Stimulated activated CD4-positive, alpha-beta T cell treated with anti-CD3 and anti-CD28 coated beads, Interleukin-15, amount 100 ng/mL, for 48 hours (primary cell): Measurements from ENCODE around the gene SLC17A6.

Experiments used
- DNase-seq, 2 donors: peaks; one replicate each; pipeline ENCODE4 v3.0.0-alpha.2; 2020; ENCODE audit warnings: low read depth in 2 of 2

The SLC17A6 gene

DNA sequence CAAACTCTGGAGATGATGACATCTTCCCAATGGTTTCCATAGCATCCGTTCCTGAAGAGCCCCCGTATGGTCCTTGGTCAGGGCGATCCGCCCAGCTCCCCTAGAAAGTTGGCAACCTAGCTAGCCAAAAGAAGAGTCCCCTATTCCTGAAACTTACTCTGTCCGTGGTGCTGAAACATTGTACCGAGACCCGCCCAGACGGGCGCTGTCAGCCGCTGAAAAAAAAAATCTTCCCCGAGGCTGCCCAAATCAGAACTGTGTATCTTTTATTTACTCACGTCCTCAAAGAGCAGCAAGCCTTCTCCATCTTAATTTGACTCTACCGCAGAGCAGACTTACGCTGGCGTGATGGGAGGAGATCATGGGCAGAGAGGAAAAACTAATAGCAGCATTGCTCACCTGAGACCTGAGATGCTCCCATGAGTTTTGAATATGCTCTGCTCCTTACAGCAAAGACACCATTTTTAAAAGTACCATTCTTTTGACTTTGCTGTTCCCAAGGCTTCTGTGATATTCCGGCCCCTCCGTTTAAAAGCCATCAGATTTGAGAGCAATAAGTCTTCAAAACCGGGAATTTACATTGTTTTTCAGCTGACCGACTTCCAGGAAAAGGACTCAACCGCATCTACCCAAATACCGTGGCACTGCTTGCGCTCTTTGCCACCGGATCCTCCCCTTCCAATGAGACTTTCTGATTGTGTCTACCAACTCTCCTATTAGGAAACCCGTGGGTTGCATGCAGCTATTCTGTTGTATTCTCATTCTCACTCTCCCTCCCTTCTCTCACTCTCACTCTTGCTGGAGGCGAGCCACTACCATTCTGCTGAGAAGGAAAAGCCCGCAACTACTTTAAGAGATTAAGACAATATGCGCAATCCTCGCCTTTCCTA, at the start of gene SLC17A6:
TSS of gene SLC17A6 (plus strand) at position 786 of the 890 bp plus-strand sequence. CDS start 153 bp downstream, outside the sequence.
- DNase-seq: no peak

DNA sequence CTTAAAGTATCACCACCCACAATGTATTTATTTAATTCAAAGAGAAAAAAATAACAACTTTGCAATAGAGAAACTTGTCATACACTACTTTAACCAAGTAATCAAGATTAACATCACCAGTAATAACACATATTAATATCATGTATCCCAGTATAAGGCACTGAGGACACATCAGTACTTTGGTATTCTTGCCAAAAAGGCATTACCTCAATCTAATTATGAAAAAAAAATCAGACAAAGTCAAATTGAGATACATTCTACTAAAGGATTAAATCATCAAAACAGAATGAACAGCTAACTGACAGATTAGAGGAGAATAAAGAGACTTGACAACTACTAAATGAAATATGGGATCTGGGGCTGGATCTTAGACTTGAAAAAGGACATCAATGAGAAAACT, 35.8 kb upstream of the SLC17A6 start:
- DNase-seq: no peak

DNA sequence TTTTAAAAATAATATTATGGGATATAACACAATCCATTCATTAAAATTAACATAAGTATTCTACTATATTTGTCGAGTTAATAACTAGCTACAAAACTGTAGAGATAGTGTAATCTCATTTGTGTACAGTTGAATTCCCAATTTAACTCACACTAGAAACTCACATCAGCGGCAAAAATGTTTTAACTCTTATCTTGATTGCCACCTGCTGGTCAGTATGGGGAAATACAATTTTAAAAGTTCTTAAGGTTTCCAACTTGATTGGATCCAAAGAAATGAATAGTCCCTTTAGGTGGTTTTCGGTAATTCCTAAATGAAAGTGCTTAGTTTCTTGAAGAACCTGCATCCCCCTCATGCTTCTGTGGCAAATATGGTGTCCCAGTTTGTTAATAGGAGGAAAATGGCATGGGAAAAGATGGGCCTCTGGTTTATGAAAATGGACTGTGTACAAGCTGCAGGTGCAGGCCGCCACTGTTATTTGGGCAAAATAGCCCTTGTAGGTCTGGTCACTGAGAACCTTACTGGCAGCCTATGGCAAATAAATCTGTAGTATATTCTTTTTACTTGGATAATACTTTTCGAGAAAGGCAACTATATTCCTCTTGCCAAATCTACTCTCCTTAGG, 33.7 kb upstream of the SLC17A6 start:
- DNase-seq: no peak

DNA sequence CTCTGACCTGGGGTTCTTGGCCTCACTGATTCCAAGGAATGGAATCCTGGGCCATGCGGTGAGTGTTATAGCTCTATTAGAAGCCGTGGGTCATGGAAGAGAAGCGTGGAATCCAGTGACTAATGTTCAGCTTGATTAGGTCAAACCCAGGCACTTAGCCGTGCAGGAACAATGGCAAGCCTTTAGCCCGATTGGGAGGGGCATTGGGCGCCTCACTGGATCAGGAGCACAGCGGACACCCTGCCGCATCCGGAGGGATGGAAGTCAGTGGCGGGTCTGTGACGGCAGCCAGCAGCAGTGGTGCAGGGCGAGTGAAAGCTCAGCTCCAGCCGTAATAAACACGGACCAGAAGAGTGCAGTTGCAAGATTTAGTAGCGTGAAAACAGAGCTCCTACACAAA, 20.5 kb upstream of the SLC17A6 start:
- no peak for DNase-seq

DNA sequence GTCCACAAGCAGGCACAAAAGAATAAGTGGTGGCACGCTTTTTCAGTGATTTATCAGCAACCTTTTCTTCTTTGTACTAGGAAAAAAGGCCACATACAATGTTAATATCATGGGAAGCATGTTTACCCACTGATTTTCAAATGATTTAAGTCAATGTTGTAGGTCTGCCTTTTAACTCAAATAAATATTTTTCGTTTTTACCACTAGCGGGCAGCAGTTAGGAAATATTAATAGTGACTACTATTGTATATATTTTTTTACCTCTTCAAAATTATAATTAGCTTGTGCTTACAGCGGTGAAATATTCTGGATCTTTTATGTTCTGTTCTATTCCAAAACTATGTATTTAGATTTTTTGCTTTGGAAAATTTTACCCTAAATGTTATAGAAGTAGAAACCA, 6.4 kb upstream of the SLC17A6 start:
- DNase-seq: no peak

DNA sequence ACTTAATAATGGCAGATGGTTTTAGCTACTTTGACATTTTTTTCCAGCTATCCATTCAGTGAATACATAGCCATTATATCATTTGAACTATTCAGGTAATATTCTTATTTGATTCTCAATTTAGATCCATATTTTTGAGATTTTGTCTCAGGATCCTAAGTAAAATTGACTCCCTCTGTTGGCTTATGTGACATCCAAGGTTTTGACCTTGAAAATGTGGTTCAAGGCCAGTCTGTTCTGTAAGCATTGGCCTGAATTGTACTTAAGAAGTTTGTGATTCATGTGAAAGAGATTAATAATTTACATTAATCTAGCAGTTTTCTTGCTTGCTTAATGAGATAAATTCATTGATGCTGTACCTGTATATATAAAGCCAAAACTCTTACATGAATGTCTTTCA, 1.6 kb upstream of the SLC17A6 start:
- DNase-seq: no peak

DNA sequence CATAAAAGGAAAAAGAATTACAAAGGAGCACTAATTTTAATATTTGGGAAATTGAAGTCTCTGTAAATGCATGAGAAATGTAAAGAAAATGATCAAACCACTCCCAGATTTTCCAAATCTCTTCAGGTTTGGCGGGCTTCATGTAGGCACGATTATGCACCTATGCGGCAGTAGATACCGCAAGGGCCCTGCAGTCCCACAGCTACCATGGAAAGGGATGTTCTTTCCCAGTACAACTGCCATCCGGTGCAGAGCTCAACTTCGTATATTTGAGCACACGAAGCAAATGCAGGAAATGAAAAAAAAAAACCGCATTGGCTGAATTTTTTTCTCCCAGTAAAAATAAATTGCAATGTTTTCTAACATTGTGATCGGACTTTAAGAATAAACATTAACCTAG, 1.4 kb downstream of the SLC17A6 start:
- no peak for DNase-seq

DNA sequence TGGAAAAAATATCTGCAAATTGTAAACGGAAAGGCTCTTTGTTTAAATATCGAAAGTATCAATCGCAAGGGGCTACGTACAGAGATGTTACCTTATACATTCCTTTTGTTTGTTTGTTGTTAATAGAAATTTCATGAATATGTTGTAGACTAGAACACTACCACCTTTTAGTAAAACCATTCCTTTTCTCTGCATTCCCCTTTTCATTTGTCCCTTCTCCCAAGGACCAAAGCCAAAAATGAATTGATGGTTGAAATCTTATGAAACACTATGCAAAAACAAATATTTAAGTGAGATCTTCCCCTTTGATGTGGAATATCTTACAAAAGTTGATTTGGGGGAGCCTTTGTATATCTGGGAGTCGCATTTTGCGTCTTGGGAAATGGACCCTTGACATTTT, 2.1 kb downstream of the SLC17A6 start:
- no peak for DNase-seq

DNA sequence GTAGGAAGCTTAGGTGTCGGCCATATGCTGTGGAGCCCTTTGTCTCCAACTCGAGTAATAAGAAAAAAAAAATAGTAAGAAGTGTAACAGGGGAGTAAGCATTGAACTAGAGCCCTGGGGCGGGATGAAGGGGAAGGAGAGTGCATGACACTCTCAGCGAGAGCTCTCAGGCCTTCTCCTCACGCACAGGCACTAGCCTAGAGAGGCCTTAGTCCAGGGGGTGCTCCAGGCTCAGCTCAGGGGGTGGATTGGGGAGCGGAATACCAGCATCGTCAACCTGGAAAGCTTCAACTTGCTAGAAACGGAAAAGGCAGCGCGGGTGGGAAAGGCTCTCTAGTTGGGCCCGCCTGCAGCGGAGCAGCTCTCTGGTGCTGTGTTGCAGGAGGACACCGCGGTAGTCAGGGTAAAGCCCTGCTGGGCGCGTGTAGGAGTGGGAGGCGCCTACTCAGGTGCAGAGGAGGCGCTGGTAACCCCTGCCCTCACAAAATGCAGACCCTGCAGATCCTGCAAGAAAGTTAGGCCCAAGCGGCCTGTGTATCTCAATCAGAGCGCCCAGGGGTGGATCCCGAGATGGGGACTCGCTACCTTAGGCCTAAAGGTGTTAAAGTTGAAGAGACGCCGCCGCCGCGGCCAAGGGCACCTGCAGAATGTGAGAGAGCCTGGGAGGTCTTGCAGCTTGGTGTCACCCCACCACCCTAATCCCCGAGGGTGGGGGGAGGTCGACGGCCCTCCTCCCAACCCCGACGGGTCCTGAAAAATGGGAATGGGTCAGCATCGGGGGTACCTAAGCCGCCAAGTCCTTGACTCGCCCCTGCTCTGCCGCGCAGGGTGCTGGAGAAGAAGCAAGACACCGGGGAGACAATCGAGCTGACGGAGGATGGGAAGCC, 2.8 kb downstream of the SLC17A6 start:
- no peak for DNase-seq

DNA sequence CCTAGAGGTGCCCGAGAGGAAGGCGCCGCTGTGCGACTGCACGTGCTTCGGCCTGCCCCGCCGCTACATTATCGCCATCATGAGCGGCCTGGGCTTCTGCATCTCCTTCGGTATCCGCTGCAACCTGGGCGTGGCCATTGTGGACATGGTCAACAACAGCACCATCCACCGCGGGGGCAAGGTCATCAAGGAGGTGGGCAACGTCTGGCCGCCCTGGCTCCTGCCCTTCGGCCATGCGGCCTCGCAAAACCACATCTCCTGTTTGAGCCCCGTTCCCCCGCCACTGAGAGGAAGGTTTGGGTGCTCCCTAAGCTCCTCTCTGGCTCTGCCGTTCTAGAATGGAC, 3.4 kb downstream of the SLC17A6 start:
- DNase-seq: no peak

DNA sequence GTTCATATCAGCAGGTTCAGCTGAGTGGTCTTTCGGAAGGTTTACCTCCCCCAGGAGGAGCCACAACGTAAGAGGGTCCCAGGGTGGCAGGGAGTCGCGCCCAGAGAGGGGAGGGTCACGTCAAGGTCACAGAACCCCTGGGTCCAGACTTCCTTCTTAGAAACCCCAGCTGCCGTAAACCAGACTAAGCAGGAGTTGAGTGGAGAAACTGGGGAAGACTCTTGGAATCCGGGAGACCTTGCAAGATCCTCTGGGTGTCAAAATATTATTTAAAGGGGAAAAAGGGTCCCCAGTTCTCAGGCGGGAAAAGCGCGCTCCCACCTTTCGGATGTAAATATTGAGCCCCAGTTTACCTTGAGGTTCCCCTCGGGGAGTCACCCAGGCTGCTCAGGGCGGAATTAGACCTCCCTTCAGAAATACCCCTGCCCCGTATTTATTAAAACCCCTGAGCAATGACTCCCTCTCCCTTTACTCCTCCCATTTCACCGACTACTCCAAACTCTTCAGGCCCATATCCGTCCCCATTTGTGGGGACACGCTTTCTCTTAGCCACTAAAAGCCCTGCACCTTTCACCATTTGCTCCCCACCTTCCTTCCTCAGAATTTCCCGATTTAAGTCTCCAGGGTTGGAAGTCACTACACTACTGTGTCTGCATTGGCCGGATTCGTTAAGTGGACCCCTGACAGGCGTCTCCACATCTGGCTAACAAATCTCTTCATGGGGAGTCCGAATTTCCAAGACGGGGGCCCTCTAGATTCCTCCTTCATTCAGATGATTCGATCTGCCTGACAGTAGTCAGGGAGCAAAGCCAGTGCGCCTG, 4.2 kb downstream of the SLC17A6 start:
- DNase-seq: no peak

DNA sequence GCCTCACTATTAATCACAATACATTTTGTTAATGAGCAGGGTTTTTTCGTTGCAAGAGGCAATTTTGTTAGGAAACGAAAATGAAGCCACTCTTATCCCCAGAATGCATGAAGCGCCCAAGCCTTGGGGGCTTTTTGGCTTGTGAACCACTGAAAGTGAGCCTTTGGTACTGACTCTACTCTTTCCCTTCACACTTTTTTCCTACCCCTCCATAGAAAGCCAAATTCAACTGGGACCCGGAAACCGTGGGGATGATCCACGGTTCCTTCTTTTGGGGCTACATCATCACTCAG, 4.8 kb downstream of the SLC17A6 start:
- DNase-seq: no peak

DNA sequence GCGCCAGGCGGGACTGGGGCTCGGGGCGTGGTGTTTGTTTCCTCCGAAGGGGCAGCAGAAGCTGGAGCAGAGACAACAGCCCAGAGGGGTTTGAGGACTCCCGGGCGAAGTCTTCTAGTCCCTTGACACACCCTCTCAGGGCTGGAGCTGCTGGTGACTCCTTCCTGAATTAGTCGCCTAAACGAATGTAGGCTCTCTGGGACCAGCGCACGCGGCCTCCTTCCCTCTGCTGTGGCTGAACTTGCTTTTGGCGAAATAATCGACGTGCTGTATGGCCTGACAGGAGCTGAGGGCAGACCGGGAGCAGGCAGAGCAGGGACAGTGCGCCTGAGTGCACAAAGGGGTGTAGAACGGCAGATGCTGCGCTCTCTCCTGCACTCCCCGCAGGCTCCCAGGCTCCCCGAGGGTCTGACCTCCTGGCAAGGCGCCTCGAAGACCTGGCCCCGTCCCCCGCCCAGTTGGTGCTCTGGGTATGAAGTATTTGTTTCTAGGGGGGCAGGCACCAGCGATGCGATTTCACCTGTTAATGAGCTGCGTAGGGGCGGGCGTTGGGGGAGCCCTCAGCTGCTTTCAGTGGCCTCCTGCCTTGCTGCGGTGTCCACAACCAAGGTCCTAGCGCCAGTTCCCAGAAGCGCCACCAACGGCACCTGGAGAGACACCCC, 5.3 kb downstream of the SLC17A6 start:
- no peak for DNase-seq

DNA sequence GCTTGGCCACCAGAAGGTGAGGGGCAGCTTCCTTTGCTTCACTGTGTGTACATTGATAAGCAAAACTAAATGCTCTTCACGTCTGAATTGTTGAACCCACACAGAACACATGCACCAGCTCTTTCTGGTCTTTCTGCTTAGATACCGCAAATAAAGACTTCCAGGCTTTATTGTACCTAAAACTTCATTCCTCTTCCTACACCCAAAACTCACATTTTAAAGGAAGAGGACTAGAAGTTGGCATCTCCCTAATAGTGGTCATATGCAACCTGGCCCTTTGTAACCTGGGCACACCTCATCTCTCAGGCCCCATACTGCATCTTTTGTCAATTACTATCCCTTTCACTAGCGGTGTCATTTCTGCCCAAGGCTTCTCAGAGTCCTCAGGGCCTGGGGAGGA, 5.9 kb downstream of the SLC17A6 start:
- no peak for DNase-seq

DNA sequence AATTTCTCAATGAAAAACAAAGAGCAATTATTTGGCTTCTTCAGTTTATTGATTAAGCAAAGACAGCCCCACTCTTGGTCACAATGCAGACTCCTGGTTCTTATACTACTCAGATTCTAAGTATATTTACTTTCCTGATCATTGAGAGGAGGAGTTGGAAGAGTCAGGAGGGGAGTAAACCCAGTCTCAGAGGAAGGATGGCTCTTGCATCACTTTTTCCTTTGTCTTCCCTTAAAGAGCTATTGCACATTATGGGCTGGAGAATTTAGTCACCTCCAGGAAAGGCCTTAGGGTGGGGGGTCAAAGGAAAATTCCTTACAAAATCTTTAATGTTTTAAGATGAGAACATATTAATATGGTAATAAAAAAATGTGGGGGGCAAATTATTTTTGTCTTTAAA, 8.1 kb downstream of the SLC17A6 start:
- DNase-seq: no peak

DNA sequence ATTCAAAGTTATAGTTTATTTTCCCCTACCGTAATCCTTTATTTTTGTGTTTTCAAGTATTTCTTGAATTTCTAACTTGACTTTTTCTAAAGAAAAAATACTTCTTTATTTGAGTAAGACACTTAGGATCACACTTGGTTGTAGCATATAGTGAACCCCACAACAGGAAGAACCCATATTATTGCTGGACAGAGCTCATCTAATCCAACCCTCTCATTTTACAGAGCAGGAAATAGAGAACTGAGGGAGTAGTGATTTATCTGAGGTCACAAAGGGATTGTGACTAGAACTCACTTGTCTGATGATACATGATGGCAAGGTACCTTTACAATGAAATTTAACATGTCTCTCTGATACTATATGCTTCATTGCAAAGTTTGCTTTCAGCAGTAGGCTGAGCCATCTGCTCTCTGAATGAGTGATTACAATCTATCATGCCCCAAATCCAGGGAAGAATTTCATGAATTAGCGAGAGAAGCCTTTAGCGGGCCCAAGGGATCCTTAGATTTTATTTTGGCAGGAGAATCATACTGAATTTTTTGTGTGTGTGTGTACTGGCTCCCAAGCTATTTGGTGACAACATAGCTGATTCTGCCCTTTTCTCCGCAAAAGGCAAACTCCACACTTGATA, 9.8 kb downstream of the SLC17A6 start:
- no peak for DNase-seq

DNA sequence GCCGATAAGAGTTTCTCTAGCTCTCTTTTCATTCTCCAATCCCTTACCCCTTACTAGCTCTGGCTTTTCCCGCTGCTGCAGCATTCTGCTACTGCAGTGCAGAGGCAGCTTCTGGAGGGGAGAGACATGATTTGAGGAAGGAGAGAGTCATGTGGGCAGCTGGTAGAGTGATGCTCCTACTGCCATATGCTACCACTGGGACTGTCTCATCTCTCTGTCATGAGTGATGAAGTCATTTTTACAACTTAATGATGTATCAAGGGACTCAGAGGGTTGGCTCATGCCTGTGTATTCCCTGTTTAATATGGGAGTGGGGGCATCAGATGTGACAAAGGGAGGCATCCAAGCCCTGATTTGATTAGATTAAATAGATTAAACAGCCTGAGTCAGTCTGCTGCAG, 11.3 kb downstream of the SLC17A6 start:
- DNase-seq: no peak

DNA sequence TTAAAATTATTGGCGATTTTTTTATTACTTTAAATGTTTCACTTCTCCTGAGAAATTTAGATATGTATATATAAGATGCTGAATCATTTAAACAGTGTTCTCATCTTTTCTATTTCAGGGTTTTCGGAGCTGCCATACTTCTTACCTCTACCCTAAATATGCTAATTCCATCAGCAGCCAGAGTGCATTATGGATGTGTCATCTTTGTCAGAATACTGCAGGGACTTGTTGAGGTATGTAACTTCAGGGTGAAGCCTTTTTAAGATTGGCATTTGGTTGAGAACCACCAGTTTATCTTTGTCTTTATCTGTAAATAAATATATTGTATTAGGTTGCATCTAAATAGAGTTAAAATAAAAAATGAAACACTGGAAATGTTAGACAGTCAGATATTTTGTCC, 21.1 kb downstream of the SLC17A6 start:
- no peak for DNase-seq

DNA sequence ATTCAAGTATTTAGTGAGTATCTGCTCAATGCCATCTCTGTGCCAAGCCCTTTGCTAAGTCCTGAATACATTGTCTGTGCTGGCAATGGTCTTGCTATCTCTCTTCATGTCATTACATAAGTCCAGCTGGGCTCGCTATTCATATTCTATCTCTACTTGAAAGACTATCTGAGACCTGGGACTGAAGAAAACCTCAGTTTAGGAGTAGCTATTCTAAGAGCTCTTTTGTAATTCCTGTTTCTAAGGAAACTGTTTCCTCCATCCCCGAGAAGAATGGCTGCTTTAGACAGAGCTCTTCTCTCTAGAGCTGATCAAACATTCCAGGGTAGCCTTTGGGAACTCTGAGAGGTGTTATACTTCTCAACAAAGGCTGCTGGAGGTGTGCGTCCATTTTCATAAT, 33.0 kb downstream of the SLC17A6 start:
- no peak for DNase-seq

DNA sequence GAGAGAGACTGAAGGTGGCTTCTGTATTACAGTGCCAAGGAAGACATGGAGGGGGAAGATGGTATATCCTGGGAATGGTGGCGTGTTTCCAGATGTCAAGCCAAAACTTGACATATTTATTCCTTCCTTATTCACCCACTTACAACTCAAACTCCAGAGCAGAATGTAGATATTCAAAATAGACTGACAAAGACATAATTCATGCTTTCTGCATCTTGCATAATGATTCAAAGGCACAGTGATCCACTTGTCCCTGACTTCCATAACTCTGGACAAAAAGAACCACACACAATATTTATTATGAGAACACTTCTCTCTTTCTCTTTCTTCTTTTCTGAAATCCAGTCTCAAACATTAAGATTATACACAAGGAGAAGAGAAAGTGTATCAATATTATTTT, 48.9 kb downstream of the SLC17A6 start:
- DNase-seq: no peak
